B cell (primary cell): Measurements from ENCODE around the gene AP2M1. TPM values are rescaled to one million over a fixed set of nuclear protein-coding genes. Genes with fewer than 3 reads are reported as not detected.

Experiments
- ATAC-seq: fragments of 200-7000 bp; cut with Tn5 transposase; one replicate; pipeline ENCODE4 v1.10.0; 2021; ENCODE audit warnings: low read depth, mild to moderate bottlenecking, moderate number of reproducible peaks, moderate library complexity
- CTCF ChIA-PET: fragments of 350-600 bp; sonication (Branson Sonifier 250); formaldehyde crosslinking; loops from one replicate; lab custom pipeline; 2021; ENCODE audit warnings: antibody characterized with exemption, inconsistent platforms; lab: Charles Lee
- POLR2A ChIA-PET: fragments of 350-600 bp; sonication (Branson Sonifier 250); formaldehyde crosslinking; loops from one replicate; lab custom pipeline; 2021; ENCODE audit warnings: antibody characterized with exemption; lab: Charles Lee
- DNase-seq: peaks from one replicate; pipeline ENCODE4 v3.0.0; 2013
- H2AFZ ChIP-seq: 2 replicates; pipeline ENCODE4 v1.6.1; 2012; ENCODE audit warnings: mild to moderate bottlenecking, low read depth, low read length; ENCODE audit not compliant: insufficient read depth, poor library complexity, severe bottlenecking
- H3K27ac ChIP-seq, 2 donors: 1 replicate in 1 of 2; 2 replicates in 1 of 2; pipeline ENCODE4 v1.5.1; 2012 to 2013; ENCODE audit warnings: low read length in 2 of 2, mild to moderate bottlenecking in 2 of 2, moderate library complexity in 1 of 2
- H3K27me3 ChIP-seq, 4 experiments: fragments of 200-600 bp in 1 of 4; sonication (generic) in 1 of 4; replicated peaks in 1 of 4; 1 replicate in 2 of 4; 2 replicates in 2 of 4; pipeline versions ENCODE4 v1.6.1 to v1.7.0; 2013 to 2016; ENCODE audit warnings: low read length in 3 of 4, mild to moderate bottlenecking in 2 of 4, mixed read lengths in 1 of 4, moderate library complexity in 1 of 4; ENCODE audit not compliant: insufficient read depth in 4 of 4, control insufficient read depth in 3 of 4; ENCODE audit errors: control extremely low read depth in 1 of 4
- H3K36me3 ChIP-seq, 2 experiments: replicated peaks in 1 of 2; 1 replicate in 1 of 2; 2 replicates in 1 of 2; pipeline versions ENCODE4 v1.6.1 to v1.7.1; 2013; ENCODE audit warnings: low read length in 1 of 2; ENCODE audit not compliant: insufficient read depth in 2 of 2, control insufficient read depth in 1 of 2; ENCODE audit errors: control extremely low read depth in 1 of 2, extremely low read depth in 1 of 2
- H3K4me1 ChIP-seq, 2 donors: fragments of 200-600 bp in 1 of 2; sonication (generic) in 1 of 2; 1 replicate in 1 of 2; 2 replicates in 1 of 2; pipeline versions ENCODE4 v1.5.1 to v1.6.1; 2013 to 2017; ENCODE audit warnings: low read length in 2 of 2; ENCODE audit not compliant: control insufficient read depth in 2 of 2, insufficient read depth in 2 of 2
- H3K4me2 ChIP-seq: replicated peaks from 2 replicates; pipeline ENCODE3; 2012; ENCODE audit warnings: mild to moderate bottlenecking, low read depth, low read length; ENCODE audit not compliant: poor library complexity, severe bottlenecking
- H3K4me3 ChIP-seq, 5 experiments: fragments of 200-600 bp in 1 of 5; sonication (generic) in 1 of 5; 1 replicate in 3 of 5; 2 replicates in 2 of 5; pipeline versions ENCODE4 v1.5.1 to v1.7.0; 2011 to 2016; ENCODE audit warnings: low read length in 4 of 5, mild to moderate bottlenecking in 4 of 5, low read depth in 2 of 5, control low read depth in 1 of 5, moderate library complexity in 1 of 5; ENCODE audit not compliant: insufficient read depth in 1 of 5; ENCODE audit errors: control extremely low read depth in 1 of 5, extremely low read depth in 1 of 5
- H3K79me2 ChIP-seq: fragments of 200-600 bp; sonication (generic); one replicate; pipeline ENCODE4 v1.6.0; 2016; ENCODE audit warnings: low read length; ENCODE audit not compliant: control insufficient read depth, insufficient read depth
- H3K9ac ChIP-seq: fragments of 200-600 bp; sonication (generic); 2 replicates; pipeline ENCODE4 v1.6.1; 2017; ENCODE audit warnings: mild to moderate bottlenecking, low read length, moderate library complexity
- H3K9me3 ChIP-seq, 3 donors: one replicate each; pipeline versions ENCODE4 v1.6.1 to v1.7.1; 2013; ENCODE audit warnings: low read length in 2 of 3; ENCODE audit not compliant: control insufficient read depth in 2 of 3, insufficient read depth in 1 of 3; ENCODE audit errors: control extremely low read depth in 1 of 3
- H4K20me1 ChIP-seq: 2 replicates; pipeline ENCODE4 v1.6.0; 2012; ENCODE audit warnings: mild to moderate bottlenecking, low read length; ENCODE audit not compliant: insufficient read depth, control insufficient read depth, poor library complexity, severe bottlenecking
- H3K27ac Mint-ChIP-seq: one replicate; pipeline ENCODE4 v1.8.0; 2021; ENCODE audit warnings: mixed read lengths
- H3K27me3 Mint-ChIP-seq: one replicate; pipeline ENCODE4 v1.8.0; 2021; ENCODE audit warnings: mixed read lengths
- H3K4me1 Mint-ChIP-seq: one replicate; pipeline ENCODE4 v1.8.0; 2021; ENCODE audit warnings: mixed read lengths
- H3K4me3 Mint-ChIP-seq: one replicate; pipeline ENCODE4 v1.8.0; 2021; ENCODE audit warnings: mixed read lengths
- H3K9me3 Mint-ChIP-seq: one replicate; pipeline ENCODE4 v1.8.0; 2022; ENCODE audit warnings: mixed read lengths; ENCODE audit not compliant: insufficient read depth
- EZH2 ChIP-seq: IDR thresholded peaks from 2 replicates; pipeline ENCODE4 v1.6.1; 2012; ENCODE audit warnings: borderline replicate concordance, low read depth, mild to moderate bottlenecking, moderate library complexity, low read length; ENCODE audit not compliant: insufficient read depth, poor library complexity, severe bottlenecking
- WGBS: methylation state at CpG from one replicate; pipeline ENCODE4 v1.1.5; 2013; ENCODE audit warnings: missing lambda C conversion rate; ENCODE audit not compliant: insufficient coverage; 5-methylcytosine and 5-hydroxymethylcytosine counted together
- intact Hi-C: fragments of 100-400 bp; cut with micrococcal nuclease; formaldehyde crosslinking; loops from one replicate; pipeline ENCODE4 v1.10.0; 2022
- polyA plus RNA-seq: library from polyadenylated mRNA; depleted of rRNA; stranded (reverse); fragments of >200 nt; gene quantifications from 2 replicates; pipeline ENCODE4 v1.2.3, GENCODE V29; 2012
- total RNA-seq, 2 donors: library from RNA; stranded (reverse); fragments of 120-200 nt in 1 of 2; gene quantifications; 1 replicate in 1 of 2; 2 replicates in 1 of 2; pipeline versions ENCODE4 v1.2.3 to v1.2.4, GENCODE V29; 2013 to 2022
- TF ChIP-seq, protein P1 (sequence below): fragments of 200-600 bp; IDR thresholded peaks from one replicate; pipeline ENCODE4 v1.8.0; 2022; ENCODE audit warnings: antibody characterized with exemption, mild to moderate bottlenecking

The AP2M1 gene
- total and polyA plus RNA-seq, 2 donors (not counting 1 experiment from before 2014, with no cell fraction given) = 171 to 207 TPM

DNA sequence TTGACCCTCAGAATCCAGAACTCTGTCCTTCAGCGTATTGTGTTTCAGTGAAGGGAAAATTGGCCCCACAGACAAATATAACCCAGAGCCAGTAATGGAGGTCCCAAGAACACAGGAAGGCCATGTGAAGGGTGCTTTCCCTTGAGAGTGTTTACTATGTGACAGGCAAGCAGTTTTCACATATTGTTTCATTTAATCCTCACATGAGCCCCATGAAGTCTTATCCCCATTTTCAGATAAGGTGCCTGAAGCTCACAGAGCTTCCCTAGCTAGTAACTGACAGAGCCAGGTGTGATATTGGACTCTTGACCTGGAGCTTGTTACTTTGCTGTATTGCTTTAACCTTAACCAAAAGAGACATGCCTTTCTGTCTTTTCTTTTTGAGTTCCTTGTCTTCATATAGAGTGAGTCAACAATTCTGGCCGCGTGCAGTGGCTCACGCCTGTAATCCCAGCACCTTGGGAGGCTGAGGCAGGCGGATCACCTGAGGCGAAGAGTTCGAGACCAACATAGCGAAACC is 28.8 kb upstream of the AP2M1 start:
- no peak for ATAC-seq
- no peak overlapping the region for H3K4me3 ChIP-seq
- no peak overlapping the region for H3K4me2 ChIP-seq
- no peak overlapping the region for H3K27ac ChIP-seq
- H3K4me1 ChIP-seq = peaks cover 11 to 12% of the 10 kb centered on the region in 2 donors
- POLR2A ChIA-PET = no interaction called here
- peaks cover 27 to 55% of the 10 kb centered on the region in 2 experiments for H3K36me3 ChIP-seq
- TF ChIP-seq, protein P1, sequence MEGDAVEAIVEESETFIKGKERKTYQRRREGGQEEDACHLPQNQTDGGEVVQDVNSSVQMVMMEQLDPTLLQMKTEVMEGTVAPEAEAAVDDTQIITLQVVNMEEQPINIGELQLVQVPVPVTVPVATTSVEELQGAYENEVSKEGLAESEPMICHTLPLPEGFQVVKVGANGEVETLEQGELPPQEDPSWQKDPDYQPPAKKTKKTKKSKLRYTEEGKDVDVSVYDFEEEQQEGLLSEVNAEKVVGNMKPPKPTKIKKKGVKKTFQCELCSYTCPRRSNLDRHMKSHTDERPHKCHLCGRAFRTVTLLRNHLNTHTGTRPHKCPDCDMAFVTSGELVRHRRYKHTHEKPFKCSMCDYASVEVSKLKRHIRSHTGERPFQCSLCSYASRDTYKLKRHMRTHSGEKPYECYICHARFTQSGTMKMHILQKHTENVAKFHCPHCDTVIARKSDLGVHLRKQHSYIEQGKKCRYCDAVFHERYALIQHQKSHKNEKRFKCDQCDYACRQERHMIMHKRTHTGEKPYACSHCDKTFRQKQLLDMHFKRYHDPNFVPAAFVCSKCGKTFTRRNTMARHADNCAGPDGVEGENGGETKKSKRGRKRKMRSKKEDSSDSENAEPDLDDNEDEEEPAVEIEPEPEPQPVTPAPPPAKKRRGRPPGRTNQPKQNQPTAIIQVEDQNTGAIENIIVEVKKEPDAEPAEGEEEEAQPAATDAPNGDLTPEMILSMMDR = no peak
- no peak for TF ChIP-seq EZH2
- no peak overlapping the region for H2AFZ ChIP-seq
- H3K27me3 ChIP-seq = no peaks in the 10 kb centered on the region
- H3K4me1 Mint-ChIP-seq = peaks cover 11% of the 10 kb centered on the region
- H3K9me3 Mint-ChIP-seq = no peaks in the 10 kb centered on the region
- H4K20me1 ChIP-seq = peaks cover 4% of the 10 kb centered on the region
- intact Hi-C loops = loop anchor here (1.0 kb wide), 1 partner anchor 104 kb away; no protein-coding TSS in a partner anchor
- H3K27me3 Mint-ChIP-seq = no peaks in the 10 kb centered on the region
- no peak overlapping the region for H3K4me3 Mint-ChIP-seq
- CTCF ChIA-PET = interaction anchor here (0.7 to 3.1 kb wide), 10 partner anchors 9 to 109 kb away, joined by 3 to 15 read pairs (median 5); partner anchors contain the start of genes DVL3, EEF1AKMT4 and EIF2B5
- H3K9me3 ChIP-seq = no peaks in the 10 kb centered on the region
- H3K9ac ChIP-seq = no peak overlapping the region
- no peak for DNase-seq
- no peaks in the 10 kb centered on the region for H3K79me2 ChIP-seq
- WGBS = 80% methylated on average over 3 of the region's 8 CpGs
- no peak overlapping the region for H3K27ac Mint-ChIP-seq

DNA sequence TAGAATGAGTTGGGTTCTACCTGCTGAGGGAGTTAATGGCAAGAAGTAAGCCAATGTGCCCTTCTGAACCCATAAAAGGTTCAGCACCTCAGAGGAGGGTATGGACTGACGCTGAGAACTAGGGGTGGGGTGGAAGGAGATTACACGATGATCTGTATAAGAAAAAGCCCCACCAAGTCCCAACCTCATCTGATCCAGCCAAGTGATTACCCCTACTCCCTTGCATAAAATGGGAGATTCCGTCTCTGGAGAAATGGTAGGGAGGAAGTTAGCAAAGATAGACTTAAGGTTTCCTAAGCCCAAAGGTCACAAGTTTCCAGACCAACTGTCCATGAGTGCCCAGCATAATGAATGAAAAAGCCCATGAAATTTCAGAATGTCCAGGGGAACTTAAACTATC is 26.6 kb upstream of the AP2M1 start:
- CTCF ChIA-PET = no interaction called here
- Histone ChIP-seq H3K4me2 (no peak overlapping the region), H3K9ac (no peak overlapping the region), H3K36me3 (peaks cover 13 to 33% of the 10 kb centered on the region in 2 experiments), H3K27ac (no peak overlapping the region), H3K27me3 (no peaks in the 10 kb centered on the region), H3K4me1 (peaks cover 11 to 12% of the 10 kb centered on the region in 2 donors), H3K79me2 (no peaks in the 10 kb centered on the region), H3K4me3 (no peak overlapping the region), H3K9me3 (no peaks in the 10 kb centered on the region), H2AFZ (no peak overlapping the region), H4K20me1 (no peaks in the 10 kb centered on the region)
- ATAC-seq = no peak
- no peaks in the 10 kb centered on the region for H3K27me3 Mint-ChIP-seq
- no peak for DNase-seq
- H3K4me1 Mint-ChIP-seq = peaks cover 11% of the 10 kb centered on the region
- TF ChIP-seq EZH2 = no peak
- TF ChIP-seq, protein P1 = no peak
- intact Hi-C loops = no loop called here
- no peak overlapping the region for H3K4me3 Mint-ChIP-seq
- H3K27ac Mint-ChIP-seq = no peak overlapping the region
- no peaks in the 10 kb centered on the region for H3K9me3 Mint-ChIP-seq
- POLR2A ChIA-PET = no interaction called here
- no CpG with 5 or more reads among the region's 3 CpGs for WGBS
